Upper lobe of left lung (tissue), 4 donors: ENCODE data around the gene MLKL.
"Not testable (repeated sequence)": the region's sequence is repeated elsewhere in the genome, so short reads cannot be mapped to it uniquely, and the experiment has no call there.

Experiments used
- CTCF ChIP-seq, 6 experiments: fragments of 450-650 bp in 4 of 6; fragments of 200-600 bp in 2 of 6; sonication (generic) in 2 of 6; IDR thresholded peaks; one replicate each; pipeline ENCODE4 v1.5.1; 2016 to 2019; ENCODE audit warnings: antibody characterized with exemption in 6 of 6
- EP300 ChIP-seq, 4 donors: sonication (generic); formaldehyde crosslinking; IDR thresholded peaks; one replicate each; pipeline ENCODE4 v1.5.1; 2017; ENCODE audit warnings: antibody characterized with exemption in 4 of 4, control low read depth in 2 of 4
- POLR2A ChIP-seq, 4 donors: fragments of 450-650 bp; IDR thresholded peaks; one replicate each; pipeline ENCODE4 v1.5.1; 2016 to 2017; ENCODE audit warnings: antibody characterized with exemption in 4 of 4, mild to moderate bottlenecking in 2 of 4
- POLR2AphosphoS5 ChIP-seq, 2 donors: sonication (generic); formaldehyde crosslinking; IDR thresholded peaks; one replicate each; pipeline ENCODE4 v1.5.1; 2017; ENCODE audit warnings: antibody characterized with exemption in 2 of 2

DNA sequence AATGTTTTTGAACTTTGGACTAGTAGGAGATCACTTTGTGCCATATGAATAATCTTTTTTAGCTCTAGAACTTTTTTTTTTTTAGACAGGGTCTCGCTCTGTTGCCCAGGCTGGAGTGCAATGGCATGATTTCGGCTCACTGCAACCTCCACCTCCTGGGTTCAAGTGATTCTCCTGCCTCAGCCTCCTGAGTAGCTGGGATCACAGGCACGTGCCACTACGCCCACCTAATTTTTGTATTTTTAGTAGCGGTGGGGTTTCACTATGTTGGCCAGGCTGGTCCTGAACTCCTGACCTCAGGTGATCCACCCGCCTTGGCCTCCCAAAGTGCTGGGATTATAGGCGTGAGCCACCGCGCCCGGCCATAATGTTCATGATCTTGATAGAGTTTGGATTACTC lies 31.8 kb downstream of the MLKL start:
- TF ChIP-seq POLR2AphosphoS5, POLR2A, EP300, CTCF (IDR thresholded peaks at IDR 0.05): not testable (repeated sequence)
